ENCODE measurements around the gene PTPRB.

- TF ChIP-seq CTCF (IDR thresholded peaks at IDR 0.05; ENCODE audit: low read depth, low read length, poor library complexity, severe bottlenecking) (no peak), EZH2phosphoT487 (IDR thresholded peaks at IDR 0.05; ENCODE audit: borderline replicate concordance, low read length) (no peak)
Observed at GRCh38 chr12:70497508-70497907, 139.7 kb downstream of the PTPRB start.

Measured in DOHH2 (cell line).